Stimulated activated CD8-positive, alpha-beta memory T cell treated with anti-CD3 and anti-CD28 coated beads, Interleukin-7, amount 100 ng/mL, for 4 hours (primary cell): ENCODE measurements around the gene RFTN1.

Source experiments
- DNase-seq, 2 donors: peaks; one replicate each; pipeline ENCODE4 v3.0.0-alpha.2; 2020; ENCODE audit warnings: low read depth in 2 of 2

Gene RFTN1

DNA sequence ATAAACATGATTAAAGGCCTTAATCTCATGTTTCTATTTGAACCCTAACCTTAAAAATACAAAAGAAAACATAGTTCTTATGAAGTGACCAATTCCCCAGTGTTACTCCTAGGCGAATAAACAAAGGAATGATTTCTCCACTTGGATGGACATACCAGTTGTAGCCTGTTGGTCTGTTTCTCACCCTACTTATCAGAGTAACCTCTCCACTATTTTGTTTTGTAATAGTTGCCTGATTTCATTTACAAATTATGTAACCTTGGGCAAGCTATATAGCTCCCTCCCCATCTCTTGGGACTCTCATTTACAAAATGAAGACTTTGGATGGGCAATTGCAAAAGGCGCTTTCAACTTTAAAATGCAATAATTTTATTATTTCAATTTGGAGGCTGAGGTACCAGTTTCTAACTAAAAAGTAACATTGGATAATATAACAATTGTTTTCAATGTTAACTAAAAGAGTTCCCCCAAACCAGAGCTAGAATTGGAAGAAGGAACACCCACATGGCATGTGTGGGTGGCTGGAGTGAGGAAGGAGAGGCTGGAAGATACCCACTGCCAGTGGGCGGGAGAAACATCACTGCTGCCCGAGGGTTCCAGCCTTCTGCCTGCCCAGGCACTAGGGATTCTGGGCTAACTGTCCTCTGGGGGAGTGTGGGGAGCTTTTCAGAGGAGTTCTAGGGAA, 74.2 kb downstream of the RFTN1 start:
- DNase-seq: no peak

DNA sequence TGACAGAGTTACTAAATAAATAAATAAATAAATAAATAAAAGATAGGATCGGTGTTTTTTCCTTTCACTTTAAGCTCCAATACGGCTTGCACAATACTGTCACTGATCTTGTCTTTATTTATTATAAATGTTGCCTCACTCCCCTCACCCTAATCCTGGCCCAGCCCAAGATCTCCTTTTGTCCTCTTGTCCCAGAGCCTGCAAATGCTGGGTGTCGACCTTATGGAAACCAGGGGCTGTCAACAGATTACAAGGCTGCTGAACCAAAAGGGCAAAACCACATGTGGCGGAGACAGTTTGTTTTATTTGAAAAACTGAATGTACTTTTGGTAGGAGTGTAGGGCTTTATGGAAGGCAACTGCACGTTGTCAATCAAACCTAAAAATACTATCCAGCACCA, 75.9 kb downstream of the RFTN1 start:
- DNase-seq: no peak

DNA sequence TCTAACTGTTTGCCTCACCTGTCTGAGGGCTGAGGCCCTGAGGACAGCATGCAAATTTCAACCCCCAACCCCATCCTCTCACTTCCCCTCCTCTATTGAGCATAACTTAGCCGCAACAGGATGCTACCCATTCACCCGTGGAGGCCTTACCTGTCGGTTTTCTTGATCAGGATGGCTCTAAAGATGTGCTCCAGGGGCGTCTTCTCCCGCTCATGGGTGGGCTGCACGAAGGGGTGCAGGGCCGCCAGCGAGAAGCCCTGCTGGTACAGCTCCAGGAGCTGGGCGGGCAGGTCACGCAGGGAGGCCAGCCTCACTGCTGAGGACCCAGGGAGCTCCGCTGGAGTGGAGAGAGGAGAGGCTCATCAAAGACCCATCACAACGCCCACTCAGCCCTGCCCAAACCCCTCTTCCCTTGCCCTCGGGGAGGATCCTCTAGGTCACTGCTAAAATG, 79.8 kb downstream of the RFTN1 start:
- no peak for DNase-seq

DNA sequence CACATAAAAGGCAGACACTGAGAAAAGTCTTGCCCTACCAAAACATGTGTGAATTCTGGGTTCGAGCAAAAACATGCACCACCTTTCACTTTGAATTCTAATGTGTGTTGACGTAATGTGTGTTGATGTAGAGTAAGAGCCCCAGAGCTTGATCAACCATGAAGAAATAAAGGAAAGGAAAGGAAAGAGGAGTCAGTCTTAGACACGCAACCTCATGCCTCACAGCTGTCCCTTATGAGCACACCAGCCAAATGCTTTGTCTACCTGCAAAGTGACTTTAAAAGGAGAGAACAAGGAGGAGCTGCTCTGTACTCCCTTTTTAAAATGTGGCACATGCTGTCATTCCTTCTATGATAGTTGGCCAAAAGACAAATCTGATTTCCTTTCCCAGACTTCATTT, 80.8 kb downstream of the RFTN1 start:
- no peak for DNase-seq

DNA sequence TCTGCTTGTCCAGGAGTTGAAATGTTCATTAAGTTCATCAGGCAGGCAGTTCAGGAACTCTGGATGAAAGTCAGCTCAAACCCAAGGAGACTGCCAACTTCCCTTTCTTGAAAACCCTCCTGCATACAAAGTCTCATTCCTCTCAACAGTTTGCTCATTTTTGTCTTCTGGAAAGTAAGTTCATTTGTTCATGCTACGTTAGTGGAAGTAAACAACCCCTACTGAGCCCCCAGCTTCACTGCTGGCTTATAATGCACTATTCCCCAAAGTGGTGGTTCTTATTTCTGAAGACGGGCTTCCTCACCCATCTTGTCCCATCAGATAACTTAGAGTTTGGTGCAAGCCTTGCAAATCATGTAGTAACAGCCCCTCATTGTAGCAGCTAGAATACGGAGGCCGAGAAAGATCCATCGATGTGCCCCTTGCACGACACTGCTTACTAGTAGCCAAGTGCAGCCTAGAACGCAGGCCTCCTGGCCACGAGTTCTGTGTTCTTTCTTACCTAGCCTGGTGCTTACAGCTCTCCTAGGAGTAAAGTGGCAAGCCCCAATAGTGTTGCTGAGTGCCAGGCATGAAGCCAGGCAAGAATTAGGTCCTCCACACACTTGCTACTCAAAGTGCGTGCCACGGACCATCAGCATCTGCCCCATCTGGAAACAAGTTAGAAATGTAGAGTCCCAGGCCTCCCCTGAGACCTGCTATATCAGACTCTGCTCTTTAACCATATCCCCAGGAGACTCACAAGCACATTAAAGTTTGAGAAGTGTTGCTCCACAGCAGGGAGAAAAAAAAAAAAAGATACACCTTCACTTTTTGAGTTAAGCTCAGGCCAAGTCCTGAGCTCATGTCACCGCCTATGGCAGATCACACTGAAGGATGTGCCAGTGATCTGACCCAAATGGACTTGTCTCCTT, 82.5 kb downstream of the RFTN1 start:
- DNase-seq: no peak

DNA sequence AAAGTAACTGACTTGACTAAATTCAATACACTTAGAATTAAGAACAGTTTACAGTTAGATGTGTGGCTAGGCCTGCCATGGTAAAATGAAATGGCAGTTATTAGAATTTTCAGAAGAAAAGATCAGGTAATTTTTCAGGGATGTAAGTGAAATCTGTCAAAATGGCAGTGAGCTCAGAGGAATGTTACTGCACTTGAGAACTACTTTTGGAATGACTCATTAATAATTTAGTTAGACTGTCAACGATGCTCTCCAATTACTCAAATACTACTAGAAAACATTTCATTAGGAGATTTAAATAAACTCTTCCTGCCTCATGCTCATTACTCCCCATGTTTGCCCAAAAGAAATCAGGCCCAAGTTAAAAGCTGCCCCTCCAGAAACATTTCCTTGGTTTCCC, 84.4 kb downstream of the RFTN1 start:
- no peak for DNase-seq

DNA sequence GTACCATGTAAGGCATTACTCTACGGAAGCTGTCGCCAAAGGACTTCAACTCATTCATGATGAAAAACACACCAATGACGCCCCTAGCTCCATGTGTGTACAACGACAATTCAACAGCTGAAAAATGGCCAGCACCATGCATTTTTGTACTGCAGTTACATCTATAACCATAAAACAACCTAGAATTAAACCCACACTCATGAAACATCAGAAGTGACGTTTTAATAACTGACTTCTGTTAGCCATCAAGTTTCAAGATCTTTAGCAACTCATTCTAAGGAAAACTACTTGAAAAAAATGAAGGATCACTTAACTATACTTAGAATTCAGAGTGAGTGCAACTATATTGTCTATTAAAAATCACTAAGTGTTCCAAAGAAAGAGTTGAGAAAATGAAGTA, 84.9 kb downstream of the RFTN1 start:
- DNase-seq: no peak

DNA sequence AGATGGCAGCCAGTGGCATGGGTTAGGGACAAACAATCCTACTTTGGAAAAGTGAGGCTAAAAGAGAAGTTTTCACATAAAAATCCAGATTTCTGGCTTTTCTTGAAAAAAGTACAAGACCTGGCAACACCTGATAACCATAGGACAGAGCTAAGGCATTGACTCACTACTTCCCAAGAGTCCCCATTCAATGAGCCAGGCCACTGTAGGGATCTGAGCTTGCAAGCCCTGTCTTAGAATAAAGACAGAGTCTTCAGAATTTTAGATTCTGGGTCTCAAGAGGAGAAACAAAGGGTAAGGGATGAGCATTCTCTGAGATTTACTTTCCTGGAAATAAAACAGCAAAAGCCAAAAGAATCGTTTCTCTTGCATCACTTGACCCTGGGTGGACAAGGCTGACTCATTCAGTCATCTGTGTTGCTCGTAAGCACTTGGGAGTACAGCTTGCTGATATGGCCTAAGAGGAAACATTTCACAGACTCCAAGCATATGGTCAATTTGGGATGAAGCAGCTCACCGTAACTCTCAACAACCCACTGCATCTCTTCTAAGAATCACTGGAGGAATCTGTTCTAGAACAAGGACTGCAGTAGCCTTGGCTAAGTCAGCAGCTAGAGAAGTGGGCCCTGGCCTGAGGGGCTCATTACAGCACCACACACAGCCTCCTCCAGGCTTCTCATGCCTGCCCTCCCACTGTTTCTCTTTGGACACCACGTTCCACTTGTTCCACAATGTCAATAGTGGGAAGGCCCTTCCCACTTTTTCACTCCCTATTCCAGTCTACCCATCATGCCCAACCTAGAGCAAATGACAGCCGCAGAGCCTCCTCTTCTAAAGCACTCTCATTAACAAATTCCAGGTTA, 86.2 kb downstream of the RFTN1 start:
- DNase-seq: no peak

DNA sequence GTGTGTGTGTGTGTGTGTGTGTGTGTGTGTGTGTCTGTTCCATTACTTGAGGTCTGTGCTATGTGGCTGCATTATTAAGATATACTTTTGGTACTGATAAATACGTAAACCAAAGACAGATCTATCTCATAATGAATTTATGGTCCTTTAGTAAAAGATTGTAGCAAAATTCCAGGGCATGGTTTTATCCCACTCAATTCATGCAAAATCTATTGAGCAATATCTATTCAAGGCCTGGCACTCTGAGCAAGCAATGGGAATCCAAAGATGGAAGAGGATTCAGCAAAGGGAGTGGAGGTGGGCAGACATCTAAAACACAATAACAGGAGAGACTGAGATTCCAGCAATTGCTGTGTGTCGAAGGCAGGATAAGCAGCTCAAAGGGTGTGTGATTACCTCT, 86.8 kb downstream of the RFTN1 start:
- no peak for DNase-seq

DNA sequence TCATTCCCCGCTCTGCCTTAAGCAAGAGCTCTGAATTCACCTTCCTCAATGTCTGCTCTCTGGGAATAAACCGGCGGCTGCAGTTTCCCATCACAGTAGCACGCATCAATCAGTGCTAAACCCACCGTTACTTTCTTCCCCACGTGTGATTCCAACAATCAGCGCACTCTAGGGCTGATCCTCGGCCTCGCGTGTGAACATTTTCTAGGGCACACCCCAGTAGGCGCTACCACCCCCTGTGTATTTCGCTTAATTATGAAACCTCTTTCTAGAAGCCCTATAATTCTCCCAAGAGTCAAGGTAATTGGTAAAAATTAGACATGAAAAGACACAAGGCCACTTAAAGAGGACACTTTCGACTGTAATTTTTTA, 87.5 kb downstream of the RFTN1 start:
- no peak for DNase-seq

DNA sequence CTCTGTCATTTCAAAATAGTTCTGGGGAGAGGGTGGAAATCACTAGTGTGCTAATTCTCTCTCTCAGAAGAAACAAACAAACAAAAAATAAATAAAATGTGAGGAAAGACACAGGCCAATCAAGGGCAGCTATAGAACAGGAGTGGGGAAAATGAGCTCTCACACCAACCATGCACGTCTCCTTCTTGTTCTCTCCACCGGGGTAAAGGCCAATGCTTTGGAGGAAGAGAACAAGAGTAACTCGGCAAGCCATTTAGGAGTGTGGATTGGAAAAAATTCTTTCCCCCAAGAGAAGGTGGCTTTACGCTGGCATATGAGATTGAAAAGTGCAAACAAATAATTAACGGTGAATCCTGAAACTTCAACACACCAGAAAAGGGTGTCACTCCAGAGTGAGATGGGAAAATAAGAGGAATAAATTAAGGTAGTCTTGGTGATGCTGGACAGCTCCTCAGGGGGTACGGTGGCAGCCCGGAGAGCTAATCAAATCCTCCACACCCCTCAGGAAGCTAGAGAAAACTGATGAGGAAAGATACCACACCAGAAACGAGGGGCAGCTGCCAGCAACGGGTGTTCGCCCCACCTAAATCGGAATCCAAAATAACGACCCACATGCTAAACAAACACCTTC, 88.0 kb downstream of the RFTN1 start:
- DNase-seq: no peak

DNA sequence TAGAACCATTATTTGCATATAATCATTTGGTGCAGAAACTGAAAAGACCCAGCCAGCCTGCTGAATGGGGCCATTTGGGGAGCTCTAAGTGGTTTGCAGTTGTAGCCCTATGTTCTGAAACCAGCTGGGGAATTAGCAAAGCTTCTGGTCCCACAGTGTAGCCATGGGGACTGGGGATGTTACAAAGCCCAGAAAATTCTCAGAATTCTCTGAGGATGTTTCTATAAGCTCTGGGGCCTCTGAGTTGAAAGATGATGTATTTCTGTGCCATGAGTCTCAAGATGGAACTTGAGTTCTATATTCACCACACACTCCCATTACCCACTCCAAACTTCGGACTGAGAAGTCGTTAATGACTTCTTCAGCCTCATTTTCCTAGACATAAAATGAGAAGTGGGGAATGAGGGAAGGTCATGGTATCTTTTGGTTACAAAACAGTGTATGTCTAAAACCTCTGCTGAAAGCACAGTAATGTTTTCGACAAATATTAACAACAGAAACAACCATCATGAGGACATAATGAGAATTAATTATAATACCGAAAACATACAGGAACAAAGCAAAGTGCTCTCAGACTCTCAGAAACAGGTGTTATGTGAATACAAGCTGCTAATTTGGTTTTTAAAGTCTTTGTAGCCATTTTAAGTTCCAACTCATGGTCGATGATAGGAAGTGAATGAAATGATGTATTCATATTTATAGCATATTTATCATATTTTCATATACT, 89.4 kb downstream of the RFTN1 start:
- DNase-seq: no peak

DNA sequence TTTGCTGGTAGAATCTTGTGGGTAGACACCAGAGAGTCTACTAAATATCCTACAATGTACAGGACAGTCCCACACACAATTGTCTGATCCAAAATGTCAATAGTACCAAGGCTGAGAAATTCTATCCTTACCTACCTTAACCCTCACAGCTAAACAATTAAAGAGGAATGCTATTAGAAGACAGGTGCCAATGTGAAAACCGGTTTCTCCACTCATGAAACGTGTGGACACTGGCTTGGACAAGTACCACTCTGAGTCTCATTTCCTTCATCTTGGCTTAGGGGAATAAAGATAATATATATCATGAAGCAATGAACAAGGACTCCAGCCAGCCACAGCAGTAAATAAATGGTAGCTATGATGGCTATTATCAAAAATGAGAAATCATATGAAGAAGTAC, 90.2 kb downstream of the RFTN1 start:
- DNase-seq: no peak

DNA sequence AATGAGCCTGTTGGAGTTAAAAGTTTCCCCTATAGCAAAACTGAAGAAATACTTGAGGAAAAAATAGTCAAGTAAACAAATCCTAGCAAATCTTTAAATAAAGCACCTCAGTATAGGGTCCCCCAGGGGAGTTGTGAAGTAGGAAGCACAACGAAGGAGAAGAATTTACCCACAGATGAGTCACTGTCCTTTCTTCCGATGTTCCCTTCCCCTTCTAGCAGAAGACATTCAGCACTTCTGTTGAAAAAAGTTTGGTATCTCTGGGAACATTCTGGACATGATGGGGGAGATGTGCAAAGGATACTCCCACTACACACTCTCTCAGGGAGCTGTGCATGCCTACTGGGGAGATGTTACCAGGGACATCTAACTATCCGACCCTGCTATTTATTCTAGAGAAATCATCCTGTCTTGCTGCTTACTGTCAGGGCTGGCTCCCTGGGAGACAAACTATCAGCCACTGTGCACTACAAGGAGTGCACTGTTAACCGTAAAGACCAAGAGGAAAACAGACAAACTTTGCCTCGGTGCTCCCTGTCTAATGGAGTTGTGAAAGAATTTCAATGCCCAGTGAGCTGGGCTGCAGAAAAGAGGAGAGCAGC, 93.8 kb downstream of the RFTN1 start:
- DNase-seq: no peak

DNA sequence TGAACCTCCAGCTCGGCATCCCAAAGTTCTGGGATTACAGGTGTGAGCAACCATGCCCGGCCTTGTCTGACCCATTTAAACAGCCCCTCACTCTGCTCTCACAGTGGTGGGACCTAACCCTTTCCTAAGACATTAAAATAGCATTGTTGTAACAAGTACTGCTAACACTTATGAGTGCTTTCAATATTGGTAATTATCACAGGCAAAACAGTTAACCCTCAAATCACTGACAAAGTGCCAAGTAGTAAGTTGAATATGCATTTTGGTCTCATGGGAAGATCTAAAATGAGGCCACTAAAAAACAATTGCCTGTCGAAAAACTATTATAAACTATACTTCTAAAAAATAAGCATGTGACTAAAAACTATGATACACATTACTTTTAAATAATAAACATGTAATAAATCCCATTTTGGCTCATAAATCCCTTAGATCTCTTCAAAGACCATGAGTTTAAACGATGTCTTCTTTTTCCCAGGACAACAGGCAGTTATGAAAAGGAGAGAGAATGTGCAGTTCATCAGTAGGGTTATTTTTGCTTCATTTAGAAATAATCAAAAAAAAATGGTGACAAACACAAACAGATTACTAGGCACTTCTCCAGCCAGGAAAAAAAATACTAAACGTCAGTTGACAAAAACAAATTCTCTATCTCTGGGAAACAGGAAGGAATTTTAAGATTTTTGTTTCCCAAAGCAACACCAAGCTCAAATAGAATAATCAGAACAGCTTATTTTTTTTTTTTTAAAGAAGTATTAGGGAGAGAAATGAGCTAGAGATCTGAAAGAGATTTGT, 95.4 kb downstream of the RFTN1 start:
- no peak for DNase-seq

DNA sequence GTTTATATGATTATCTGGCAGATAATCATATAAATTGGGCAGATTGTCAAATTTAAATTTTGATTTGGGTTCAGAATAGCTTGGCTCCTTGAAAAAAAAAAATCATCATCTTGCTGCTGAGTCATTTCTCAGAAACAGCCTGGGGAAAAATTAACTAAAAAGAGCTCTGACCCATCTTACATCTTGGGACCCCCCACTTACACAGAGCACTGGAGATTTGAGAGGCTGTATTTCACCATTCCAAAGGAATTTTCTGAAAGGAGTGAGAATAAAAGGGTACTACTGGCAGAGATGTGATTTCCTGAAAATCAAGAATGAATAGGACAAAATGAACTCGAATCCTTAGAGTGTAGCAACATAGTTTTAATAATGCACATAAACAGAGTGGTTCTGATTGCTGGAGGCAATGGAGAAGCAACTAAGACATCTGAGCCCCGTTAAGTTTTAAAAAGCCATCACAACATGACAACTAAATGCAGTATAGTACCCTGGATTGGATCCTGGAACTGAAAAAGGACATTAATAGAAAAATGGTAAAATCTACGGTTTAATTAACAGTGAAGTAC, 97.5 kb downstream of the RFTN1 start:
- DNase-seq: no peak

DNA sequence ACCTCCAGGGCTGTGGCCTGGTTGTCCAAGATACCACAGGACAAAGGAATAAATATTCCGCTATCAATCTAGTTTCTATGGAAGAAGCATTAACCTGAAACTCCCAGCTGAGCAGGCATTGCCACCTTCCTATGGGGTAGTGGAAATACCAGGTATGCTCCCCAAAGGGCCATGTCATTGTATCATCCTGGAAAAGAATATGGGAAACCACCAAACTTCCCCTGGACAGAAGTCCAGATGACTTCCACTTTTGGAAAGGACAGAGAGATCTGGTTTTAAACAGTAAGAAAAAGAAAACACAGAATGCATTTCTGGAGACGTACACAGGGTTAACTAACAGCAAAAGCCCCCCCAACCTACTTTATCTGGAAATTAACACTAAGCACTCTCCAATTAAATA, 100.2 kb downstream of the RFTN1 start:
- DNase-seq: no peak

DNA sequence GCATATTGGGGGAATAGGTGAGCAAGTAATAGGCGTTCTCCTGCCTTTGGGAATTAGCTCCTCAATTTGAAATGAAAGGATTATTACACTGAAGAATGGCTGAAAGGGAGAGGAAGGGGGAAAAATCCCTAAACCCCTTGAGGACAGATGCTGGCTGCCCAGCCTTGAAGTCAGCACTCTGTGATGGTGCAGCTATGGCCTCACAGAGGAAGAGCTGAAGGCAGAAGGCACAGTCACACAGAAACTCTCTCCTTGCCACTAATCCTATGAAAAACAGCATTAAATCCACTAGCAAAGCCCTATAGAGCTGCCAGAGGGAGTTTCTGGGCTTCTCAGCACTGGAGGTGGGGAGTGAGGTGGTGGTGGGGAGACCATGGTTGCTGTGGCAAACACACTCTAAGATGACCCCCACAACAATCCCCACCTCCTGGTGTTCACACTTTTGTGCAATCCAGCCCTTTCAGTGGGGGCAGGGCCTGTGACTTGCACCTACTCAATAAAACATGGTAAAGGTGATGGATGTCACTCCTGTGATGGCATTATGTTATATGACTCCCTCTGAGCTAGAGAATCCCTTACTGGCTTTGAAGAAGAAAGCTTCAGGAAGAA, 101.2 kb downstream of the RFTN1 start:
- no peak for DNase-seq

DNA sequence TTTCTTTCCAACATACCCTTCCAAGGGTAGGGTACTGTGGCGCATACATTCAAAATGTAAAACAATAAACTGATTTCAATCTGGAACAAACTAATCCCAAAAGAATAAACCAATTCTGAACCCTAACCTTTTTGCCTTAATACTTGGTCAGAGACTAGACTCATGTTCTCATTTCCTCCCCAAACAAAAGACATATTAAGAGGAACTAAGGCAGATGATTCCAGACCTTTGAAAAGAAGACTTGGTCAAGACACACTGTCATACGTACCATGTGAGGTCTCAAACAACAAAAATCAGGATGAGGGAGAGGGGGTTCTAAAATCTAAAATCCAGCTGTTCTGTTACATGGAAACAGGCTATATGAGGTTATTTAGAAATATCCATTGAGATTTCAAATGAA, 102.1 kb downstream of the RFTN1 start:
- DNase-seq: no peak
